ENCODE results near the gene SND1.

SND1 gene

GRCh38 chr7:127890726-127891125, 238.7 kb downstream of the SND1 start:
- no peak for DNase-seq (ENCODE audit: low spot score)

GRCh38 chr7:127891144-127891543, 239.2 kb downstream of the SND1 start:
- TF ChIP-seq CTCF (IDR thresholded peaks at IDR 0.05; ENCODE audit: extremely low read depth, missing control alignments): no peak
- DNase-seq (ENCODE audit: low spot score): no peak

More at GRCh38 chr7:127890726-127891125, 238.7 kb downstream of the SND1 start:
- no peak for TF ChIP-seq CTCF (IDR thresholded peaks at IDR 0.05; ENCODE audit: extremely low read depth, missing control alignments)

- DNase-seq (ENCODE audit: low spot score): no peak
- no peak for TF ChIP-seq CTCF (IDR thresholded peaks at IDR 0.05; ENCODE audit: extremely low read depth, missing control alignments)
Observed at GRCh38 chr7:127891854-127892438, 240.0 kb downstream of the SND1 start.

- TF ChIP-seq CTCF (IDR thresholded peaks at IDR 0.05; ENCODE audit: extremely low read depth, missing control alignments): no peak
- no peak for DNase-seq (ENCODE audit: low spot score)
Observed at GRCh38 chr7:127892488-127893314, 240.7 kb downstream of the SND1 start.

GRCh38 chr7:127893547-127893946, 241.6 kb downstream of the SND1 start:
- no peak for TF ChIP-seq CTCF (IDR thresholded peaks at IDR 0.05; ENCODE audit: extremely low read depth, missing control alignments)
- no peak for DNase-seq (ENCODE audit: low spot score)

GRCh38 chr7:127894588-127894987, 242.6 kb downstream of the SND1 start:
- no peak for DNase-seq (ENCODE audit: low spot score)
- TF ChIP-seq CTCF (IDR thresholded peaks at IDR 0.05; ENCODE audit: extremely low read depth, missing control alignments): no peak

- no peak for DNase-seq (ENCODE audit: low spot score)
- TF ChIP-seq CTCF (IDR thresholded peaks at IDR 0.05; ENCODE audit: extremely low read depth, missing control alignments): no peak
Observed at GRCh38 chr7:127895360-127895759, 243.4 kb downstream of the SND1 start.

Measured in GM20000 (cell line).